Muscle layer of colon (tissue), 2 donors: Measurements from ENCODE around the gene THBS2.
"Not testable (repeated sequence)": the region's sequence is repeated elsewhere in the genome, so short reads cannot be mapped to it uniquely, and the experiment has no call there.

Experiments used
- H3K27ac ChIP-seq: one replicate; pipeline ENCODE4 v1.7.0; 2013; ENCODE audit warnings: low read depth, mild to moderate bottlenecking, low read length, moderate library complexity
- H3K27me3 ChIP-seq, 2 donors: one replicate each; pipeline ENCODE4 v1.7.0; 2013; ENCODE audit warnings: low read length in 2 of 2, mild to moderate bottlenecking in 2 of 2; ENCODE audit not compliant: insufficient read depth in 2 of 2, control insufficient read depth in 1 of 2
- H3K36me3 ChIP-seq: one replicate; pipeline ENCODE4 v1.7.0; 2013; ENCODE audit warnings: mild to moderate bottlenecking, low read length; ENCODE audit not compliant: insufficient read depth
- H3K4me1 ChIP-seq: one replicate; pipeline ENCODE4 v1.7.0; 2013; ENCODE audit warnings: mild to moderate bottlenecking, low read length; ENCODE audit not compliant: insufficient read depth
- H3K4me3 ChIP-seq, 2 donors: one replicate each; pipeline ENCODE4 v1.7.0; 2013; ENCODE audit warnings: low read length in 2 of 2, low read depth in 1 of 2, mild to moderate bottlenecking in 1 of 2, moderate library complexity in 1 of 2
- H3K9ac ChIP-seq: one replicate; pipeline ENCODE4 v1.7.0; 2013; ENCODE audit warnings: low read length
- H3K9me3 ChIP-seq: one replicate; pipeline ENCODE4 v1.7.0; 2013; ENCODE audit warnings: mild to moderate bottlenecking, low read length
- donor health status: abdominal sarcoma.
- donor health status: Adenocarcinoma of cecum.

THBS2 gene

DNA sequence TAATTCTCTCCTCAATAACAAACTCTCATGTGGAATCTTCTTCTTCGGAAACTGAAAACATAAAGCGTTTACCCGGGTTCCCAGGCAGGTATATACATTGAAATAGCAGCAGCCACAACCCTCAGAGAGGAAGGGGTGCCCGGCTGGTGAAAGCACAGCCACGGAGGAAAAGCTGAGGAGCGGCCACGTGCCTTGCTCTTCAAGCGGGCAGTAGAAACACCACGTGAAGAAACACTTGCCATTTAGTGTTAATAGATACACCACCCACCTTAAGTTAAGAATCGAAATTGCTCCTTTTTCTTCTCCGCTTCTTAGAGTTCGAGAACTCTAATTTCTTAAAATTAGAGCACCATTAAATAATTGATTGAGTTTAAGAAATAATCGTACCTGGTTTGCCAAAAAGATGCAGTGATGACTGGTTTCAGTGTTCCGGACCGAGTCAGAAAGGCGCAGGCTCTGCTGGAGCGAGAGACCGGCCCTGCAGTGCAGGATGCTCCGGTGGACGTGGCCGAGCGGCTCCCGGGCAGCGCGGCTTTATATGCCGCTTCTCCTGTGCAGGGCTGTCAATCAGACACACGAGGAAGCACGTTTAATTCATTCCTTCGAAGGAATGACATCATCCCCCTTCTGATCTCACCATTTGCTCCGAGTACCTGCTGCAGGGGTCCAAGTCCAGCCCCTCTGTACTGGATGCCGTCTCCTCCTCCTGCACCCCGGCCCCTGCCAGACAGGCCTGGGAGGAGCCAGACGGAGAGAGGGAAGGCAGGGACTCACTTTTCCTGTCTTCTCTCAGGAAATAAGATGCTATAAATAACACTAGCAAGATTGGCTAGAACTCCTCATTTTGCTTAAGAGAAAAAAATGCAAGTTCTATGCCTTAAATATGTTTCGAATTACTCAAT lies at the start of gene THBS2:
THBS2 (minus strand) TSS at position 510 of the 902 bp plus-strand sequence. CDS start 3,062 bp downstream, outside the sequence.
- no peaks in the 10 kb centered on the region for H3K4me1 ChIP-seq
- no peaks in the 10 kb centered on the region for H3K9me3 ChIP-seq
- no peaks in the 10 kb centered on the region for H3K36me3 ChIP-seq
- H3K9ac ChIP-seq: no peak within 1 kb of the TSS
- peaks cover 0 to 7% of the 10 kb centered on the region in 2 donors for H3K27me3 ChIP-seq
- peak within 1 kb of the TSS; percentile 22 for H3K27ac ChIP-seq
- H3K4me3 ChIP-seq: peak within 1 kb of the TSS; percentile 50 to 51

DNA sequence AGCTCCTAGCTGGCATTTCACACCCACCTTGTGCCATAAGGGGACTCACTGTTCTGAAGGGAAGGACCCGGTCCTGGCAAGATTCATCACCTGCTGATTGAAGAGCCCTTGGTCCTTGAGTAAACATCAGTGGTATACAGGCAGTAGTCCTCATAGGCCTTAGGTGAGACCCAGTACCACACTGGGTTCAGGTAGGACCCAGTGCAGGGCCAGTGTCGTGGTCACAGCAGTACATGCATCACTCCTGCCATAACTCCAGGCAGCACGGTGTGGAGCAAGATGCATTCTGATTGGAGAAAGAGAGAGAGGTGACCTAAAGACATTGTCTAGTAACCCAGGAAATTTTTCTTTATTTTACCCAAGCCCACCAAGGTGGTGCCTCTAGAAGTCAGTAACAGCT lies 49.1 kb upstream of the THBS2 start:
- H3K27ac ChIP-seq: no peak overlapping the region
- H3K36me3 ChIP-seq: no peaks in the 10 kb centered on the region
- H3K4me1 ChIP-seq: no peaks in the 10 kb centered on the region
- H3K9ac ChIP-seq: no peak overlapping the region
- no peaks in the 10 kb centered on the region for H3K27me3 ChIP-seq
- H3K9me3 ChIP-seq: no peaks in the 10 kb centered on the region
- H3K4me3 ChIP-seq: no peak overlapping the region

- H3K4me1 ChIP-seq: no peaks in the 10 kb centered on the region
- no peak overlapping the region for H3K27ac ChIP-seq
- no peaks in the 10 kb centered on the region for H3K36me3 ChIP-seq
- H3K9me3 ChIP-seq: no peaks in the 10 kb centered on the region
- no peak overlapping the region for H3K9ac ChIP-seq
- H3K27me3 ChIP-seq: no peaks in the 10 kb centered on the region
- H3K4me3 ChIP-seq: no peak overlapping the region
Measured at GRCh38 chr6:169302255-169302654, 48.6 kb upstream of the THBS2 start.

DNA sequence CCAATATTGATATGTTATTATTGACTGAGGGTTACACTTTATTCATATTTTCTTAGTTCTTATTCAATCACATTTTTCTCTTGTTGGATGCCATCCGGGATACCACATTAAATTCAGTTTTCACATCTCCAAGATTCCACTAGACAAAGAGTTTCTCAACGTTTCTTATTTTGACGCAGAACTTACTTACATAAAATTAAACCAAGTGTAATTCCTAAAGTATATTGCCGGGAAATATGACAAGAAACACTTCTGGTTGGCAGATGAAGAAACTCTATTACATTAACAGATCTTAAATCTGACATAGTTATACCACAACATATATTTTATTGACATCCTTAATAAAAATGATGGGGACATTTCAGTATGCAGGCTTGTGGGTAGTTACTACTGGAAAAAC lies 47.3 kb upstream of the THBS2 start:
- Histone ChIP-seq H3K9me3 (no peaks in the 10 kb centered on the region), H3K4me1 (no peaks in the 10 kb centered on the region), H3K9ac (no peak overlapping the region), H3K4me3 (no peak overlapping the region), H3K36me3 (no peaks in the 10 kb centered on the region), H3K27me3 (no peaks in the 10 kb centered on the region), H3K27ac (no peak overlapping the region)

DNA sequence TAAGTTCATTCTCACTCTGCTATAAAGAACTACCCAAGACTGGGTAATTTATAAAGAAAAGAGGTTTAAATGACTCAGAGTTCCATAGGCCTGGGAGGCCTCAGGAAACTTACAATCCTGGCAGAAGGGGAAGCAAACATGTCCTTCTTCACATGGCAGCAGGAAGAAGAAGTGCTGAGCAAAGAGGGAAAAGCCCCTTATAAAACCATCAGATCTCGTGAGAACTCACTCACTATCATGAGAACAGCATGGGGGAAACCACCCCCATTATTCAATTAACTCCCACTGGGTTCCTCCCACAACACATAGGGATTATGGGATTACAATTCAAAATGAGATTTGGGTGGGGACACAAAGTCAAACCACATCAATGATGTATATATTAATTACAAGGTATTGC lies 45.0 kb upstream of the THBS2 start:
- H3K27ac ChIP-seq, H3K36me3 ChIP-seq, H3K4me3 ChIP-seq, H3K27me3 ChIP-seq, H3K9me3 ChIP-seq, H3K9ac ChIP-seq, H3K4me1 ChIP-seq: not testable (repeated sequence)

DNA sequence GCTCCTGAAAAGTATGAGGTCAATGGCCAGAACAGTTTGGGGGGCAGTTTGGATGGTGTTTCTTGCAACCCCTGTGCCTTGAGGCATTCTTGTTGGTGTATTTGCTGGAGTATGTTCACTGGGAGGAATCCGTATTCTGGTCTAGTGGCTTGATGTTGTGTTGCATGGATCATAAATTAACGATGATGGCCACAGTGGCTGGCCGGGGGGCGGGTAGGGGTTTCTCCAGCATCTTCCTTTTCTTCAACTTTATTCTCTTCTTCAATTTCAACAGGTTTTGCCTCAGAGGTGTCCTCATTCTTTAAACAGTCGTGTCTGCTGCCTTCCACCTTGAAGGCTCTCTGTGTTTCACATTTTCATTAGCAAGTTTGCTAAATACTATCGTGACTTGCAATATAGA lies 43.0 kb upstream of the THBS2 start:
- no peaks in the 10 kb centered on the region for H3K4me1 ChIP-seq
- H3K9ac ChIP-seq: no peak overlapping the region
- no peaks in the 10 kb centered on the region for H3K36me3 ChIP-seq
- H3K27me3 ChIP-seq: no peaks in the 10 kb centered on the region
- no peak overlapping the region for H3K27ac ChIP-seq
- H3K9me3 ChIP-seq: no peaks in the 10 kb centered on the region
- H3K4me3 ChIP-seq: no peak overlapping the region

GRCh38 chr6:169296170-169296569 lies 42.5 kb upstream of the THBS2 start:
- Histone ChIP-seq H3K27ac (no peak overlapping the region), H3K9me3 (no peaks in the 10 kb centered on the region), H3K4me1 (no peaks in the 10 kb centered on the region), H3K36me3 (no peaks in the 10 kb centered on the region), H3K9ac (no peak overlapping the region), H3K27me3 (no peaks in the 10 kb centered on the region), H3K4me3 (no peak overlapping the region)

DNA sequence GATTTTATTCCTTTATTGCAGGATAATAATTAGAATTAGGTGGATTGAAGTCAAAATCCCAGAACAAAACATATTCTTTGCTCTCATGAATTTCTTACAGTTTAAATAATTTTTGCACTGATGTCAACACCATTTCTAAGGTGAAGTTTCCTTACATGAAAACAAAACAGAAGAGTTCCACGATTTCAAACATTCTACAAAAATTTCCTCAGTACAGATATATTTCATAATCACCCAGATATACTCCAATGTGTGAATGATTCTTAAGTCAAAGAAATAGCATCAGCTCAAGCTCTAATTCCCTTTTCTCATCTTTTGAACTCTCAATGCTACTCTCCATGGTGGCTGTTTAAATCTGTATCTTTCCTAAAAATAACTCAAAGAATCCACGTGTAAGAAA lies 39.5 kb upstream of the THBS2 start:
- Histone ChIP-seq H3K9me3 (no peaks in the 10 kb centered on the region), H3K27ac (no peak overlapping the region), H3K36me3 (no peaks in the 10 kb centered on the region)

DNA sequence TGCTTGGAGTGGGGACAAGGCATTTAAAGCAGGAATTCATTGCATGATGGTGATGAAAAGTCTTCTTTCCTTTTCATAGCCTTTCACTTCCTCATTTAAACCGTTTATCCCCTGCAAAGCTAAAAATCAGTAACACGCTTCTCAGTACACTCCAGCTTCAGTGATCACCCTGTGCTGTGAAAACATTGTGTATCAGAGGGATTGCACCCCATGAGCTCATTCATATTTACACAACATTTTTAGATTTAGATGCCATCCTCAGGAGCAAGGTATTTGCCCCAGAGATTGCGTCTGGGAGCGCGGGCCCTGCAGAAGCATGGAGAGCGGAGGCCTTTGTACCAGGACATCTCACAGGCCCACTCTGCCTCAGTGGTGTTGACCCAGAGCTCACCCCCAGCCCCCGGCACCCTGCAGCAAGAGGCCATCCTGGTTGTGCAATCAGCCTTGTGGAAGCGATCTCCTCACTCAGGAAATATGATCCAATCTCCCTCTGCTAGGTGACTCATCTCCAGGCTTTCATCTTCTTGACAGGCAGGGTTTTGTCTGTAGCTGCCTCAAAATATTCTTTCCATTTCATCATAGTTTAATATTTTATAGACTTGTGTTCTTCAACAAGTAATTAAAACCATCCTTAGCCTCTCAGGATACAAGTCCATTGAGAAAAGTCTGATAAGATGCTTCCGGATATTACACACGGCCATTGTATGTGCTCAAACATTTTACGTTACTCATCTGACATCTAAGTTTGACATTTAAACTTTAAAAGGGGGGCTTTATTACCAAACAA lies 38.9 kb upstream of the THBS2 start:
- H3K4me3 ChIP-seq: no peak overlapping the region
- no peak overlapping the region for H3K9ac ChIP-seq
- H3K27ac ChIP-seq: no peak overlapping the region
- no peaks in the 10 kb centered on the region for H3K27me3 ChIP-seq
- H3K4me1 ChIP-seq: no peaks in the 10 kb centered on the region
- no peaks in the 10 kb centered on the region for H3K36me3 ChIP-seq
- no peaks in the 10 kb centered on the region for H3K9me3 ChIP-seq

More for the DNA sequence above, 39.5 kb upstream of the THBS2 start:
- H3K4me1 ChIP-seq: no peaks in the 10 kb centered on the region
- H3K9ac ChIP-seq: no peak overlapping the region
- no peaks in the 10 kb centered on the region for H3K27me3 ChIP-seq
- H3K4me3 ChIP-seq: no peak overlapping the region

DNA sequence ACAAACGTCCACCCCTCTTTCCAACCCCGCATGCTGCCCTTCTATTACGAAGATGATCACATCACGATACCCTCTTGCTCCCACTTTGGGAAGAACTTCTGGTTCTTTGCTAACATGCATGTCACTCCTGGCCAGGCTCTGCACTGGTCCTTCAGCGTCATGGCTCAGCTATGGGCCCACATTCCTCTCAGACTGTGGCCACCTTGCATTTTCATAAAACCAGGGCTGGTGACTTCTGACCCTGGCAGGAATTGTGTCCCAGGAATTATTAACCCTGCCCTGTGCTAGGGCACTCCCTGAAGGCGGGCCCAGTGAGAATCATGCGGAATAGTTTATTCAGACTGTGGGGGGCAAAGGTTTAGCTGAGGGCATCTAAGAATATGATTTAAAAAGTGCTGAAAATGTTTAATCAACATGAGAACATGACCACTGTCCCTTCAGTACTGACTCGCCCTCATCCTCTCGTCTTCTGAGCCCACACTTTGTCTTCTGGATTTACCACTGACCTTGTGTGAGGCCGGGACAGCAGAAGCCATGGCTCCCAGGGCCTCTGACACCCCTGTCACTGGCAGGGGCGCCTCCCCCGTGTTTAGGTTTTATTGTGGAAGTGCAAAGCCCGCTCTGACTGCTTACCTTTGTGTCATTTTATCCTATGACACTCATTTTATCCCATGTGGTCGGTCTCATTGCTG lies 38.1 kb upstream of the THBS2 start:
- no peak overlapping the region for H3K9ac ChIP-seq
- H3K27ac ChIP-seq: no peak overlapping the region
- H3K27me3 ChIP-seq: no peaks in the 10 kb centered on the region
- no peak overlapping the region for H3K4me3 ChIP-seq
- H3K9me3 ChIP-seq: no peaks in the 10 kb centered on the region
- no peaks in the 10 kb centered on the region for H3K36me3 ChIP-seq
- no peaks in the 10 kb centered on the region for H3K4me1 ChIP-seq

GRCh38 chr6:169291148-169291547 lies 37.5 kb upstream of the THBS2 start:
- Histone ChIP-seq H3K4me1 (no peaks in the 10 kb centered on the region), H3K9ac (no peak overlapping the region), H3K4me3 (no peak overlapping the region), H3K36me3 (no peaks in the 10 kb centered on the region), H3K27me3 (no peaks in the 10 kb centered on the region), H3K27ac (no peak overlapping the region), H3K9me3 (no peaks in the 10 kb centered on the region)
